Measurements from ENCODE around the gene ZNF205.

- TF ChIP-seq POLR2A (IDR thresholded peaks at IDR 0.05; ENCODE audit: borderline replicate concordance, extremely low read depth, insufficient read depth, insufficient read length) = no peak
- TF ChIP-seq CTCF (IDR thresholded peaks at IDR 0.05 in 2 of 3, conservative IDR thresholded peaks at IDR 0.05 in 1 of 3; ENCODE audit: borderline replicate concordance in 1 of 3, insufficient read depth in 1 of 3, low read depth in 2 of 3, low read length in 2 of 3) = no peak
- no peak for TF ChIP-seq ZNF274 (IDR thresholded peaks at IDR 0.05; ENCODE audit: low read depth, low read length)
- TF ChIP-seq SIN3A (IDR thresholded peaks at IDR 0.05; ENCODE audit: low read depth) = no peak
- TF ChIP-seq POLR2AphosphoS5 (IDR thresholded peaks at IDR 0.05; ENCODE audit: low read depth, low read length) = no peak
These were observed 36.1 kb downstream of the ZNF205 start for GRCh38 chr16:3148256-3149192.
